ENCODE results near the gene LRRC23. TPM values are rescaled to one million over a fixed set of nuclear protein-coding genes. Genes with fewer than 3 reads are reported as not detected.
"Not testable (repeated sequence)": the region's sequence is repeated elsewhere in the genome, so short reads cannot be mapped to it uniquely, and the experiment has no call there.

The LRRC23 gene
- total RNA-seq, 4 donors from 2014 or later: 11.6 to 17.2 (median 17.1) TPM

- H3K36me3 ChIP-seq: peaks cover 2 to 100% (median 28%) of the 10 kb centered on the region in 3 donors
- no peaks in the 10 kb centered on the region for H3K27me3 ChIP-seq
- TF ChIP-seq EP300 (IDR thresholded peaks at IDR 0.05) (no peak), POLR2A (IDR thresholded peaks at IDR 0.05) (no peak), CTCF (IDR thresholded peaks at IDR 0.05) (no peak)
- no peak overlapping the region for H3K4me3 ChIP-seq
- H3K27ac ChIP-seq: no peak overlapping the region
- DNase-seq (ENCODE audit: low spot score in 2 of 2): no peak
- peaks cover 0 to 2% (median 0%) of the 10 kb centered on the region in 4 donors for H3K4me1 ChIP-seq
- 94 to 98% methylated on average over 8 to 9 of the region's 9 CpGs for WGBS, 2 donors
- no peaks in the 10 kb centered on the region for H3K9me3 ChIP-seq
These were observed 43.2 kb upstream of the LRRC23 start for GRCh38 chr12:6861391-6861790.

DNA sequence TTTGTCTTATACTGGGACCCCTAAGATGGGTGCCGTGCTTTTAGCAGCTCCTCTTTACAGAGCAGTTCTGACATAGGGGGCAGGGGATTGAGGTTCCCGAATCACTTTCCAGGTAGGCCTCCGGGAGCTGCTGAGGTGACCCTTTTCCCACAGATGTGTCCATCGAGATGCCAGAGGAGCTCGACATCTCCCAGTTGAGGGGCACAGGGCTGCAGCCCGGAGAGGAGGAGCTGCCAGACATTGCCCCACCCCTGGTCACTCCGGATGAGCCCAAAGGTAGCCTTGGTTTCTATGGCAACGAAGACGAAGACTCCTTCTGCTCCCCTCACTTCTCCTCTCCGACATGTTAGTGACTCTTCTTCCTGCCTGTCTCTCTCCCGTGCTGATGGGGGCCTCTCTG lies 41.6 kb upstream of the LRRC23 start:
- Histone ChIP-seq H3K27ac (no peak overlapping the region), H3K9me3 (no peaks in the 10 kb centered on the region), H3K36me3 (peaks cover 0 to 83% (median 26%) of the 10 kb centered on the region in 3 donors), H3K4me3 (no peak overlapping the region), H3K4me1 (peaks cover 0 to 9% (median 0%) of the 10 kb centered on the region in 4 donors), H3K27me3 (no peaks in the 10 kb centered on the region)
- DNase-seq (ENCODE audit: low spot score in 2 of 2): no peak
- WGBS, 2 donors: 92 to 93% methylated on average over 8 to 11 of the region's 11 CpGs
- no peak for TF ChIP-seq POLR2A (IDR thresholded peaks at IDR 0.05)
- no peak for TF ChIP-seq CTCF (IDR thresholded peaks at IDR 0.05)
- TF ChIP-seq EP300 (IDR thresholded peaks at IDR 0.05): no peak

- WGBS, 2 donors: 87 to 91% methylated on average over 15 to 16 of the region's 16 CpGs
- Histone ChIP-seq H3K27ac (no peak overlapping the region), H3K36me3 (peaks cover 0 to 76% (median 26%) of the 10 kb centered on the region in 3 donors), H3K27me3 (no peaks in the 10 kb centered on the region), H3K9me3 (no peaks in the 10 kb centered on the region), H3K4me3 (no peak overlapping the region), H3K4me1 (peaks cover 0 to 17% (median 6%) of the 10 kb centered on the region in 4 donors)
- DNase-seq (ENCODE audit: low spot score in 2 of 2): no peak
- TF ChIP-seq POLR2A (IDR thresholded peaks at IDR 0.05) (no peak), CTCF (IDR thresholded peaks at IDR 0.05) (no peak), EP300 (IDR thresholded peaks at IDR 0.05) (no peak)
These were observed 40.9 kb upstream of the LRRC23 start for GRCh38 chr12:6863586-6864321.

DNA sequence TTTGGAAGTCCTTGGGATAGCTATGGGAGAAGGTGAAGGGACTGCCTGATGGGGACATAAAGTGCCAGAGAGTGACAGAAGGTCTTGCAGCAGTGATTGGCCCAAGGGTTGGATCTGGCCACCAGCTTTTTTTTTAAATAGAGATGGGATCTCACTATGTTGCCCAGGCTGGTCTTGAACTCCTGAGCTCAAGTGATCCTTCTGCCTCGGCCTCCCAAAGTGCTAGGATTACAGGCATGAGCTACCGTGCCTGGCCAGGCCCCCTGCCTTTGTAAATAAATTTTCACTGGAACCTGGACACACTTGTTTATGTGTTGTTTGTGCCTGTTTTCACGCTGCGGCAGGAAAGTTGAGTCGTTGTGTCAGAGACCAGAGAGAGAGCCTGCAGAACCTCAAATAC lies 39.3 kb upstream of the LRRC23 start:
- 90 to 93% methylated on average over 5 of the region's 5 CpGs for WGBS, 2 donors
- H3K27ac ChIP-seq; H3K9me3 ChIP-seq; H3K27me3 ChIP-seq; DNase-seq (ENCODE audit: low spot score in 2 of 2); H3K4me3 ChIP-seq: not testable (repeated sequence)
- H3K36me3 ChIP-seq: peaks cover 0 to 69% (median 17%) of the 10 kb centered on the region in 3 donors
- peaks cover 0 to 32% (median 17%) of the 10 kb centered on the region in 4 donors for H3K4me1 ChIP-seq

DNA sequence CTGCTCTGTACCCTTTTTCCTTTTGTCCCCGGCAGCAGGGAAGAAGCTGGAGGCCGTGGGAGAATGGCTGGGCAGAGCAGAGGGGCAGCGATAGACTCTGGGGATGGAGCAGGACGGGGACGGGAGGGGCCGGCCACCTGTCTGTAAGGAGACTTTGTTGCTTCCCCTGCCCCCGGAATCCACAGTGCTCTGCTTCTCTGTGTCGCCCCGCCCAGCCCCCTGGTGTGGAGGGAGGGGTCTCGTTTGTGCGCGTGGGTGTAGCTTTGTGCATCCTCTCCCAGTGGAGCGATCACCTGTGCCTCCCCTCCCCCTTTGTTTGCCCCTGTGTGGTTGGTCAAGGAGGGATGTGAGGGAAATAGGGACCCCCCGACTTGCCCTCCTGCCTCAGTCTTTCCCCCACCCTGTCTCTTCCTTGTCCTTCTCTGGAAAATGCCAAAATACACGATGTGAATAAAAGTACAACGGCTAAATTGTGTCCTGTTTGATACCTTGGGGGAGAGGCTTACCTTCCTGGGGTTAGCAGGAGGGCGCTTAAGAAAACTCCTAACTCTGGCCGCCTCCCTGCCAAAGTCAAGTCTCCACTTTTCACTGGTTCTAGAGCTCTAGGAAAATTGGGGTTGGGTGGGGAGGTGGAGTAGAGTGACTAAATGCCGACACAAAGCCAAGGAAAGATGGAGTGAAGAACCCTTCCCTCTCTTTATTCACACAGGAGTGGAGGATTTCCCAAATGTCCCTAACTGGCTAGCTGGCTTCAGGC lies 38.3 kb upstream of the LRRC23 start:
- Histone ChIP-seq H3K4me1 (peaks cover 0 to 42% (median 23%) of the 10 kb centered on the region in 4 donors), H3K27ac (peak overlapping the region; percentile 77 to 98 (median 96)), H3K27me3 (no peaks in the 10 kb centered on the region), H3K9me3 (no peaks in the 10 kb centered on the region), H3K36me3 (peaks cover 0 to 69% (median 9%) of the 10 kb centered on the region in 3 donors), H3K4me3 (peak overlapping the region; percentile 76 to 96 (median 94))
- 70 to 74% methylated on average over 18 to 19 of the region's 19 CpGs for WGBS, 2 donors
- no peak for TF ChIP-seq EP300 (IDR thresholded peaks at IDR 0.05)
- no peak for TF ChIP-seq POLR2A (IDR thresholded peaks at IDR 0.05)
- TF ChIP-seq CTCF (IDR thresholded peaks at IDR 0.05): no peak
- no peak for DNase-seq (ENCODE audit: low spot score in 2 of 2)

Data from tibial nerve (tissue), 4 donors.